Osteoblast (primary cell): ENCODE measurements around the gene C3orf33. TPM values are rescaled to one million over a fixed set of nuclear protein-coding genes. Genes with fewer than 3 reads are reported as not detected.

Experiments used
- DNase-seq: peaks from one replicate; pipeline ENCODE4 v3.0.0; 2011; ENCODE audit warnings: low spot score, mixed read lengths; ENCODE audit not compliant: insufficient read length; ENCODE audit errors: missing footprints
- H2AFZ ChIP-seq: 2 replicates; pipeline ENCODE4 v1.6.0; 2011; ENCODE audit warnings: mild to moderate bottlenecking, low read length
- H3K27ac ChIP-seq: 2 replicates; pipeline ENCODE4 v1.5.1; 2011; ENCODE audit warnings: mild to moderate bottlenecking, low read depth, low read length, moderate library complexity
- H3K27me3 ChIP-seq: 2 replicates; pipeline ENCODE4 v1.6.0; 2012; ENCODE audit warnings: mild to moderate bottlenecking, control low read depth, inconsistent platforms, low read length, moderate library complexity; ENCODE audit not compliant: insufficient read depth
- H3K36me3 ChIP-seq: 2 replicates; pipeline ENCODE4 v1.5.1; 2011; ENCODE audit warnings: mild to moderate bottlenecking, low read length, control low read depth, moderate library complexity; ENCODE audit not compliant: insufficient read depth
- H3K4me1 ChIP-seq: 2 replicates; pipeline ENCODE4 v1.5.1; 2011; ENCODE audit warnings: mild to moderate bottlenecking, low read length, control low read depth, moderate library complexity; ENCODE audit not compliant: insufficient read depth
- H3K4me2 ChIP-seq: 2 replicates; pipeline ENCODE4 v1.6.0; 2011; ENCODE audit warnings: mild to moderate bottlenecking, low read length; ENCODE audit not compliant: insufficient read depth
- H3K4me3 ChIP-seq: fragments of 200-600 bp; sonication (generic); 3 replicates; pipeline ENCODE4 v1.5.1; 2012; ENCODE audit warnings: mild to moderate bottlenecking, low read length, inconsistent platforms; ENCODE audit not compliant: insufficient read depth
- H3K79me2 ChIP-seq: 2 replicates; pipeline ENCODE4 v1.6.0; 2012; ENCODE audit warnings: mild to moderate bottlenecking, low read length, control low read depth, inconsistent platforms; ENCODE audit not compliant: insufficient read depth
- H3K9me3 ChIP-seq: 2 replicates; pipeline ENCODE4 v1.5.1; 2011; ENCODE audit warnings: low read depth, low read length, control low read depth
- H4K20me1 ChIP-seq: 2 replicates; pipeline ENCODE4 v1.6.0; 2012; ENCODE audit warnings: mild to moderate bottlenecking, low read length, control low read depth; ENCODE audit not compliant: insufficient read depth
- CTCF ChIP-seq: IDR thresholded peaks from 2 replicates; pipeline ENCODE4 v1.5.1; 2011; ENCODE audit warnings: mild to moderate bottlenecking, low read depth, low read length, moderate library complexity; ENCODE audit errors: extremely low read depth
- total RNA-seq: library from RNA; depleted of rRNA; stranded (reverse); fragments of >200 nt; gene quantifications from 2 replicates; pipeline ENCODE4 v1.2.3, GENCODE V29; 2012

C3orf33 gene
- total RNA-seq, 1 donor = 2.5 TPM

DNA sequence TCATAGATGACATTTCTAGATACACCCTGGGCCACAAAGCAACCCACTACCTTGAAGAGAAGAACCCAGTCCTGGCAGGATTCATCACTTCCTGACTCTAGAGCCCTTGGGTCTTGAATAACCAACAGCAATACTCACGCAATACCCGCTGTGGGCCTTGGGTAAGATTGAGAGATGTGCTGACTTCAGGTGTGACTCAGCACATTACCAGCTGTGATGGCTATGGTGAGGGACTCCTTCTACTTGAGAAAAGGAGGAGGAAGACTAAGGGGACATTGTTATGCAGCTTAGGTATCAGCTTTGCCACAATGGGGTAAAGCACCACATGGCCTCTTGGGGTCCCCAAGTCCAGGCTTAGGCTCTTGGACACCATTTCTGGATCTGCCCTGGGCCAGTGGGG, 14.9 kb downstream of the C3orf33 start:
- TF ChIP-seq CTCF = no peak
- H3K4me3 ChIP-seq = no peak overlapping the region
- H3K4me2 ChIP-seq = no peak overlapping the region
- H3K4me1 ChIP-seq = no peaks in the 10 kb centered on the region
- no peak overlapping the region for H2AFZ ChIP-seq
- H3K79me2 ChIP-seq = no peaks in the 10 kb centered on the region
- H3K9me3 ChIP-seq = no peaks in the 10 kb centered on the region
- no peak for DNase-seq
- H3K27me3 ChIP-seq = no peaks in the 10 kb centered on the region
- no peaks in the 10 kb centered on the region for H3K36me3 ChIP-seq
- no peak overlapping the region for H3K27ac ChIP-seq
- no peaks in the 10 kb centered on the region for H4K20me1 ChIP-seq

DNA sequence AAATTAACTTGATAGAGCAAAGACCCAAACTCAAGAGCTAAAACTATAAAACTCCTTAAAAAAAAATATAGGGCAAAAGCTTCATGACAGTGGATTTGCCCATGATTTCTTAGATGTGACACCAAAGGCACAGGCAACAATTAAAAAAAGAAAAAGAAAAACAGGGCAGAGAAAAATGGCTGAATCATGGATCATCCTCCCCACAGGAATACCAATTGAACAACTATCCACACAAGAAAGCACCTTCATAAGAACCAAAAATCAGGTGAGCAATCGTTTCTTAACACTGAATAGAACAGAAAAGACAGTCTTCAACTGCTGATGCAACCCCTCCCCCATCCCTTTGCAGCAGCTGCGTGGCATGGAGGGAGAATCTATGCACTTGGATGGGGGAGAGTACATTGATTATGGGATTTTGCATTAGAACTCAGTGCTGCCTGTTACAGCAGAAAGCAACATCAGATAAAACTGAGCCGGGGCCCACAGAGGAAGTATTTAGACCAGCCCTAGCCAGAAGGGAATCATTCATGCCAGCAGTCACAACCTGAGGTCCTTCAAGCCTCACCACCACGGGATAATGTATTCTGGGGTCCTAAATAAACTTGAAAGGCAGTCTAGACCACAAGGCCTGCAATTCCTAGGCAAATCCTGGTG, 15.7 kb downstream of the C3orf33 start:
- no peak for DNase-seq
- H3K36me3 ChIP-seq = no peaks in the 10 kb centered on the region
- no peaks in the 10 kb centered on the region for H3K9me3 ChIP-seq
- no peaks in the 10 kb centered on the region for H3K4me1 ChIP-seq
- H4K20me1 ChIP-seq = no peaks in the 10 kb centered on the region
- no peak overlapping the region for H3K4me3 ChIP-seq
- no peaks in the 10 kb centered on the region for H3K27me3 ChIP-seq
- no peak overlapping the region for H2AFZ ChIP-seq
- H3K27ac ChIP-seq = no peak overlapping the region
- TF ChIP-seq CTCF = no peak
- H3K79me2 ChIP-seq = no peaks in the 10 kb centered on the region
- no peak overlapping the region for H3K4me2 ChIP-seq

- Histone ChIP-seq H3K4me3 (no peak overlapping the region), H3K79me2 (no peaks in the 10 kb centered on the region), H3K27ac (no peak overlapping the region), H2AFZ (no peak overlapping the region), H3K9me3 (no peaks in the 10 kb centered on the region), H4K20me1 (no peaks in the 10 kb centered on the region), H3K36me3 (no peaks in the 10 kb centered on the region), H3K4me2 (no peak overlapping the region), H3K4me1 (no peaks in the 10 kb centered on the region), H3K27me3 (no peaks in the 10 kb centered on the region)
- no peak for TF ChIP-seq CTCF
- no peak for DNase-seq
Measured at GRCh38 chr3:155785662-155786295, 20.3 kb downstream of the C3orf33 start.

GRCh38 chr3:155782390-155782953, 23.6 kb downstream of the C3orf33 start:
- no peak for TF ChIP-seq CTCF
- H3K4me1 ChIP-seq = peaks cover 7% of the 10 kb centered on the region
- H2AFZ ChIP-seq = no peak overlapping the region
- no peaks in the 10 kb centered on the region for H3K79me2 ChIP-seq
- H3K9me3 ChIP-seq = no peaks in the 10 kb centered on the region
- no peak overlapping the region for H3K27ac ChIP-seq
- H3K4me2 ChIP-seq = no peak overlapping the region
- H4K20me1 ChIP-seq = no peaks in the 10 kb centered on the region
- DNase-seq = no peak
- no peak overlapping the region for H3K4me3 ChIP-seq
- H3K27me3 ChIP-seq = no peaks in the 10 kb centered on the region
- no peaks in the 10 kb centered on the region for H3K36me3 ChIP-seq
